HepG2 (cell line): Measurements from ENCODE around the gene DGKG. TPM values are rescaled to one million over a fixed set of nuclear protein-coding genes. Genes with fewer than 3 reads are reported as not detected.
A peak's percentile ranks its signal among the peaks of the same experiment; 100 is the strongest.

ENCODE experiments used
- AHR ChIP-seq: IDR thresholded peaks from 2 replicates; pipeline ENCODE4 v1.6.1; 2018; ENCODE audit warnings: missing genetic modification reagents, missing compliant biosample characterization
- BRD4 ChIP-seq: sonication (generic); formaldehyde crosslinking; IDR thresholded peaks from 2 replicates; pipeline ENCODE4 v1.4.0; 2020; ENCODE audit warnings: missing genetic modification reagents
- CCAR2 ChIP-seq: fragments of 200-400 bp; formaldehyde crosslinking; optimal IDR thresholded peaks from 2 replicates; pipeline ENCODE3; 2018; ENCODE audit warnings: low read depth, mild to moderate bottlenecking, low read length, moderate library complexity
- HMGXB3 ChIP-seq: sonication (generic); formaldehyde crosslinking; IDR thresholded peaks from 2 replicates; pipeline ENCODE4 v1.4.0; 2020; ENCODE audit warnings: missing genetic modification reagents, borderline replicate concordance
- HOXD1 ChIP-seq: sonication (generic); formaldehyde crosslinking; IDR thresholded peaks from 2 replicates; pipeline ENCODE4 v1.5.0; 2020; ENCODE audit warnings: missing genetic modification reagents
- KDM6A ChIP-seq: IDR thresholded peaks from 2 replicates; pipeline ENCODE4 v1.6.1; 2016; ENCODE audit warnings: low read depth
- MYNN ChIP-seq: sonication (generic); formaldehyde crosslinking; IDR thresholded peaks from 2 replicates; pipeline ENCODE4 v1.4.0; 2020; ENCODE audit warnings: mild to moderate bottlenecking, low read depth, missing genetic modification reagents
- NR3C1 ChIP-seq: sonication (generic); formaldehyde crosslinking; IDR thresholded peaks from 2 replicates; pipeline ENCODE4 v1.4.0; 2020; ENCODE audit warnings: missing genetic modification reagents
- TEAD3 ChIP-seq: optimal IDR thresholded peaks from 2 replicates; pipeline ENCODE3; 2016; ENCODE audit warnings: borderline replicate concordance
- ZNF138 ChIP-seq: sonication (generic); formaldehyde crosslinking; IDR thresholded peaks from 2 replicates; pipeline ENCODE4 v1.5.0; 2020; ENCODE audit warnings: mild to moderate bottlenecking, low read depth, missing genetic modification reagents
- ZNF225 ChIP-seq: sonication (generic); formaldehyde crosslinking; IDR thresholded peaks from 2 replicates; pipeline ENCODE4 v1.4.0; 2020; ENCODE audit warnings: mild to moderate bottlenecking, missing genetic modification reagents
- ZNF253 ChIP-seq: sonication (generic); formaldehyde crosslinking; IDR thresholded peaks from 2 replicates; pipeline ENCODE4 v1.8.0; 2022; ENCODE audit warnings: mild to moderate bottlenecking, missing genetic modification reagents, borderline replicate concordance
- ZNF564 ChIP-seq: sonication (generic); formaldehyde crosslinking; IDR thresholded peaks from 2 replicates; pipeline ENCODE4 v1.8.1; 2023; ENCODE audit warnings: mild to moderate bottlenecking, missing genetic modification reagents
- ZNF687 ChIP-seq: sonication (generic); formaldehyde crosslinking; IDR thresholded peaks from 2 replicates; pipeline ENCODE4 v1.5.1; 2020; ENCODE audit warnings: mild to moderate bottlenecking, missing genetic modification reagents, moderate library complexity
- polyA plus RNA-seq, 8 experiments: library from polyadenylated mRNA; depleted of rRNA in 3 of 8; stranded (reverse) in 7 of 8; unstranded in 1 of 8; fragments of >200 nt; fragmentation: Illumina TruSeq in 4 of 8; extraction: Trizol in 4 of 8; gene quantifications; 2 replicates each; pipeline versions ENCODE4 v1.2.1 to v1.2.3, GENCODE V29; 2011 to 2016; ENCODE audit warnings: low read depth in 4 of 8, missing spikeins in 1 of 8, mixed read lengths in 1 of 8; ENCODE audit not compliant: insufficient read depth in 1 of 8
- total RNA-seq, 5 experiments: library from RNA; depleted of rRNA; stranded (reverse); fragments of >200 nt; fragmentation: Illumina TruSeq; extraction: Trizol; gene quantifications; 2 replicates each; pipeline ENCODE4 v1.2.3, GENCODE V29; 2016; ENCODE audit warnings: low read depth in 1 of 5
- TF ChIP-seq, protein P1 (sequence below): sonication (generic); formaldehyde crosslinking; IDR thresholded peaks from 2 replicates; pipeline ENCODE4 v1.4.0; 2020; ENCODE audit warnings: missing genetic modification reagents
- TF ChIP-seq, protein P2 (sequence below): sonication (generic); formaldehyde crosslinking; IDR thresholded peaks from 2 replicates; pipeline ENCODE4 v1.4.0; 2020; ENCODE audit warnings: missing genetic modification reagents; ENCODE audit errors: not compliant biosample characterization

The DGKG gene
- total and polyA plus RNA-seq, 2 of the 13 experiments (the other 11 are each of a cell fraction or from before 2014, with no cell fraction given): 3.8 to 6.2 TPM

DNA sequence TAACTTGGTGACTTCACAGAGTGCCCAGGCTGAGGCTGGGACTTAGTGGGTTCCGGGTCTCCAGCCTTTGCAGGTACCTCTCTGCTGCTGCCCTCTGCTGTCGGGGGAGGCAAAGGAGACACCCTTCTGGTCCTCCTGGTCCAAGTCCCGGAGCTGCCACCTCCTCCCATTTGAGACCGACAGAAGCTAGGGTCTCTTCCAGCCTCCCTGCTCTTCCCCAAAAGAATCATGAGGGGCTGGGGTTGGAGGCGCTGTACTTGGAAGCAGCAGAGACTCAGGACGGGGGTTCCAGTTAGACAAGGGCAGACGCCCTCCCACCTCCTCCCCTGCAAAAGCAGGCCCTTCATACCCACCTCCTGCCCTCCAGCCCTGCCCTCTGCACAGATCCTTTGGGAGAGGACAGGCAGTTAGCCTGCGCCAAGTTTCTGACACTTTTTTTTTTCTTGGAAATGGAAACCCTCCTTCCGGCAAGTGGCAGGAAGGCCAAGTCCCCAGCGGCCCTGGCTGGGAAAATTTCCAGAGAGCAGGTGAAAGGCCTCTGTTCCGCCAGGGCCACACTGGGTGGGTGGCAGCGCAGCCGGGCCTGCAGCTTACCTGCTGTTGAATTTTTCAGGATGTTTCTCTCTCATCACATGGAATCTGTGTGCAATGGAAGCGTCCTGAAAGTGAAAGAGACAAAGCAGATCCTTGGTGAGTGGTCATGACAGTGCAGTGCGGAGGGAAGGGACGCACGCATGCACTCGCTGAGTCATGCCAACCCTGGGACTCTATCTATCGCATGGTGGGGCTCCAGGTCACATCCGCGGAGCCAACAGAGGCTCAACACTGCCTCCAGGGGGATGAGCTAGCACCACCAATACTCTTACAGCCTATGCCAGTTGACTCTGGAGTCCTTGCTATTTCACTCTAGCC is 119.9 kb downstream of the DGKG start (continued):
- TF ChIP-seq MYNN (CRISPR knock-in tag) (no peak), BRD4 (CRISPR knock-in tag) (0 out of 2 replicates have a peak, but pooled peaks have one; percentile 32), TEAD3 (CRISPR knock-in tag) (peak; percentile 78), ZNF564 (no peak), ZNF253 (CRISPR knock-in tag) (no peak), HMGXB3 (CRISPR knock-in tag) (0 out of 2 replicates have a peak, but pooled peaks have one; percentile 53), AHR (0 out of 2 replicates have a peak, but pooled peaks have one; percentile 27), ZNF687 (CRISPR knock-in tag) (peak; percentile 93), ZNF225 (CRISPR knock-in tag) (no peak), HOXD1 (no peak), KDM6A (CRISPR knock-in tag) (no peak), ZNF138 (no peak), NR3C1 (CRISPR knock-in tag) (no peak), CCAR2 (no peak)
- TF ChIP-seq, protein P1, sequence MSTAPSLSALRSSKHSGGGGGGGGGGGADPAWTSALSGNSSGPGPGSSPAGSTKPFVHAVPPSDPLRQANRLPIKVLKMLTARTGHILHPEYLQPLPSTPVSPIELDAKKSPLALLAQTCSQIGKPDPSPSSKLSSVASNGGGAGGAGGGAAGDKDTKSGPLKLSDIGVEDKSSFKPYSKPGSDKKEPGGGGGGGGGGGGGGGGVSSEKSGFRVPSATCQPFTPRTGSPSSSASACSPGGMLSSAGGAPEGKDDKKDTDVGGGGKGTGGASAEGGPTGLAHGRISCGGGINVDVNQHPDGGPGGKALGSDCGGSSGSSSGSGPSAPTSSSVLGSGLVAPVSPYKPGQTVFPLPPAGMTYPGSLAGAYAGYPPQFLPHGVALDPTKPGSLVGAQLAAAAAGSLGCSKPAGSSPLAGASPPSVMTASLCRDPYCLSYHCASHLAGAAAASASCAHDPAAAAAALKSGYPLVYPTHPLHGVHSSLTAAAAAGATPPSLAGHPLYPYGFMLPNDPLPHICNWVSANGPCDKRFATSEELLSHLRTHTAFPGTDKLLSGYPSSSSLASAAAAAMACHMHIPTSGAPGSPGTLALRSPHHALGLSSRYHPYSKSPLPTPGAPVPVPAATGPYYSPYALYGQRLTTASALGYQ (CRISPR knock-in tag): no peak
- TF ChIP-seq, protein P2, sequence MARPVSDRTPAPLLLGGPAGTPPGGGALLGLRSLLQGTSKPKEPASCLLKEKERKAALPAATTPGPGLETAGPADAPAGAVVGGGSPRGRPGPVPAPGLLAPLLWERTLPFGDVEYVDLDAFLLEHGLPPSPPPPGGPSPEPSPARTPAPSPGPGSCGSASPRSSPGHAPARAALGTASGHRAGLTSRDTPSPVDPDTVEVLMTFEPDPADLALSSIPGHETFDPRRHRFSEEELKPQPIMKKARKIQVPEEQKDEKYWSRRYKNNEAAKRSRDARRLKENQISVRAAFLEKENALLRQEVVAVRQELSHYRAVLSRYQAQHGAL (CRISPR knock-in tag): no peak
